SU-DHL-6 (cell line): ENCODE data around the gene AGBL3.

Source experiments
- CTCF ChIP-seq: fragments of 200-600 bp; sonication (generic); IDR thresholded peaks from one replicate; pipeline ENCODE4 v1.5.1; 2017; ENCODE audit warnings: antibody characterized with exemption, mild to moderate bottlenecking, low read length, moderate library complexity; ENCODE audit not compliant: insufficient read depth, poor library complexity, severe bottlenecking
- EZH2phosphoT487 ChIP-seq: fragments of 200-600 bp; sonication (generic), shearing (Covaris generic); conservative IDR thresholded peaks from 2 replicates; pipeline ENCODE4 v1.6.1; 2018; ENCODE audit warnings: mild to moderate bottlenecking, antibody characterized with exemption, low read length, moderate library complexity, mixed read lengths

GRCh38 chr7:135143885-135144668, 157.8 kb downstream of the AGBL3 start:
- TF ChIP-seq CTCF, result no peak
- no peak for TF ChIP-seq EZH2phosphoT487
